Trophoblast cell (in vitro differentiated cells and primary cell): ENCODE data around the gene TM7SF3.

Source experiments
- DNase-seq, 2 donors: peaks; one replicate each; pipeline ENCODE4 v3.0.0-alpha.2; 2016
- H2AFZ ChIP-seq: 2 replicates; pipeline ENCODE4 v1.6.1; 2013; ENCODE audit warnings: low read length, moderate library complexity, mild to moderate bottlenecking; ENCODE audit not compliant: insufficient read depth, poor library complexity
- H2AK5ac ChIP-seq: 2 replicates; pipeline ENCODE4 v1.6.1; 2013; ENCODE audit warnings: mild to moderate bottlenecking, low read length
- H2BK120ac ChIP-seq: 2 replicates; pipeline ENCODE4 v1.6.1; 2013; ENCODE audit warnings: low read length, mild to moderate bottlenecking, moderate library complexity; ENCODE audit not compliant: insufficient read depth, poor library complexity
- H2BK12ac ChIP-seq: 2 replicates; pipeline ENCODE4 v1.6.1; 2013; ENCODE audit warnings: mild to moderate bottlenecking, low read length, moderate library complexity
- H2BK5ac ChIP-seq: 2 replicates; pipeline ENCODE4 v1.6.1; 2013; ENCODE audit warnings: low read length, low read depth, moderate library complexity, mild to moderate bottlenecking; ENCODE audit not compliant: poor library complexity
- H3K14ac ChIP-seq: 2 replicates; pipeline ENCODE4 v1.6.1; 2013; ENCODE audit warnings: mild to moderate bottlenecking, low read length
- H3K18ac ChIP-seq: 2 replicates; pipeline ENCODE4 v1.6.1; 2013; ENCODE audit warnings: mild to moderate bottlenecking, low read length
- H3K23ac ChIP-seq: 2 replicates; pipeline ENCODE4 v1.6.1; 2013; ENCODE audit warnings: low read length
- H3K27ac ChIP-seq: 2 replicates; pipeline ENCODE4 v1.5.1; 2013; ENCODE audit warnings: low read depth, mild to moderate bottlenecking, inconsistent platforms, low read length, moderate library complexity
- H3K27me3 ChIP-seq: 2 replicates; pipeline ENCODE4 v1.6.1; 2013; ENCODE audit warnings: inconsistent platforms, mild to moderate bottlenecking, low read length, moderate library complexity; ENCODE audit not compliant: insufficient read depth
- H3K36me3 ChIP-seq, 2 experiments: 1 replicate in 1 of 2; 2 replicates in 1 of 2; pipeline ENCODE4 v1.6.1; 2013; ENCODE audit warnings: low read length in 2 of 2, mild to moderate bottlenecking in 2 of 2, moderate library complexity in 1 of 2; ENCODE audit not compliant: insufficient read depth in 2 of 2, control insufficient read depth in 1 of 2
- H3K4ac ChIP-seq: 2 replicates; pipeline ENCODE4 v1.6.1; 2013; ENCODE audit warnings: low read depth, mild to moderate bottlenecking, low read length, moderate library complexity
- H3K4me1 ChIP-seq, 2 experiments: 1 replicate in 1 of 2; 2 replicates in 1 of 2; pipeline ENCODE4 v1.6.1; 2013; ENCODE audit warnings: low read length in 2 of 2, mild to moderate bottlenecking in 2 of 2, moderate library complexity in 1 of 2; ENCODE audit not compliant: insufficient read depth in 2 of 2, control insufficient read depth in 1 of 2
- H3K4me2 ChIP-seq: 2 replicates; pipeline ENCODE4 v1.6.1; 2013; ENCODE audit warnings: inconsistent platforms, mild to moderate bottlenecking, low read length, moderate library complexity
- H3K4me3 ChIP-seq: 2 replicates; pipeline ENCODE4 v1.5.1; 2013; ENCODE audit warnings: mild to moderate bottlenecking, low read depth, low read length, inconsistent platforms
- H3K79me1 ChIP-seq: one replicate; pipeline ENCODE4 v1.6.1; 2013; ENCODE audit warnings: low read length
- H3K79me2 ChIP-seq: 2 replicates; pipeline ENCODE4 v1.6.1; 2013; ENCODE audit warnings: low read length, mild to moderate bottlenecking; ENCODE audit not compliant: control insufficient read depth, insufficient read depth, poor library complexity
- H3K9ac ChIP-seq: 2 replicates; pipeline ENCODE4 v1.6.1; 2013; ENCODE audit warnings: mild to moderate bottlenecking, low read length
- H3K9me3 ChIP-seq: 2 replicates; pipeline ENCODE4 v1.6.1; 2013; ENCODE audit warnings: low read depth, mild to moderate bottlenecking, control low read depth, inconsistent platforms, low read length; ENCODE audit not compliant: insufficient read depth
- H4K12ac ChIP-seq: 2 replicates; pipeline ENCODE4 v1.6.1; 2013; ENCODE audit warnings: low read depth, mild to moderate bottlenecking, low read length, moderate library complexity
- H4K8ac ChIP-seq: 2 replicates; pipeline ENCODE4 v1.6.1; 2013; ENCODE audit warnings: low read depth, mild to moderate bottlenecking, low read length, moderate library complexity
- H4K91ac ChIP-seq: one replicate; pipeline ENCODE4 v1.6.1; 2013; ENCODE audit warnings: low read depth, mild to moderate bottlenecking, low read length, moderate library complexity
- WGBS: extraction: QIAGEN DNeasy Blood & Tissue Kit; methylation state at CpG from one replicate; pipeline ENCODE4 v1.1.7; 2013; ENCODE audit warnings: missing lambda C conversion rate; ENCODE audit not compliant: insufficient read length, insufficient coverage; ENCODE audit errors: extremely low coverage; 5-methylcytosine and 5-hydroxymethylcytosine counted together

TM7SF3 gene

GRCh38 chr12:26936559-26937442 lies 77.4 kb downstream of the TM7SF3 start:
- no peak overlapping the region for H4K91ac ChIP-seq
- no CpG with 5 or more reads among the region's 8 CpGs for WGBS

DNA sequence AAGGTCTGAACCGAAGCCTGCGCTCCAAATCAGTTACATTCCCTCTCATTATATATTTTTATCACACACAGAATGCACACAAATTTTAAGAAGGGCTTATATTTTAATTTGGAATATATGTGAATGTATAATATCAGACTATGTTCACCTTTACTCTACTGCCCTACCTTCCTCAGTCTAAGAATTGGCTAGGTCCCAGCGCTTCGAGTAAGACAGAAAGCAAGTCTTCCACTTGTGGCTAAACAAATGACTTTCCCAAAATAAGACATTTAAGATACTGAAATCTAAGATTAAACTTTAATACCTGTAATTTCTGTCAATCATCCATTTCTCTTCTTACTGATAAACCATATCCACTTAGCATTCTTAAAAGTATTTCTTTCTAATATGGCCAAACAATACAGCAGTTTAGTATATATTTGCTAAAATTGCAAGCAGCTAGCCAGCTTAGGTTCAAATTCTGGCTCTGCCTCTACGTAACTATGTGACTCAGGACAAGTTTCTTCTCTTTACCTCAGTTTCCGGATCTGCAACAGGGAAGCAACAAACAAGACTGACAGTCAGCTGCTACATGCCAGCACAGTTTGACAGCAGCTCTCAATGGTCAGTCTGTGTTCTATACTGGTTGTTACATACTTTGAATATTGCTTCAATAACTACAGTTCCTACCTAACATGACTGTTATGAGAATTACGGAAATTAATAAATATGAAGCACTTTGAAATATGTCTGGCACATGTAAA lies 78.4 kb downstream of the TM7SF3 start:
- H2AK5ac ChIP-seq = no peak overlapping the region
- H2BK12ac ChIP-seq = no peak overlapping the region
- no peaks in the 10 kb centered on the region for H3K9me3 ChIP-seq
- no peaks in the 10 kb centered on the region for H3K36me3 ChIP-seq
- no CpG with 5 or more reads among the region's 7 CpGs for WGBS
- peaks cover 5% of the 10 kb centered on the region for H3K79me1 ChIP-seq
- peaks cover 6% of the 10 kb centered on the region for H3K79me2 ChIP-seq
- no peak overlapping the region for H3K23ac ChIP-seq
- H3K4me2 ChIP-seq = no peak overlapping the region
- H4K8ac ChIP-seq = no peak overlapping the region
- DNase-seq = no peak
- no peak overlapping the region for H3K9ac ChIP-seq
- no peaks in the 10 kb centered on the region for H3K27me3 ChIP-seq
- H3K4me1 ChIP-seq = peaks cover 0 to 3% of the 10 kb centered on the region in 2 experiments
- no peak overlapping the region for H4K91ac ChIP-seq
- no peak overlapping the region for H4K12ac ChIP-seq
- H2AFZ ChIP-seq = no peak overlapping the region
- no peak overlapping the region for H2BK5ac ChIP-seq
- H2BK120ac ChIP-seq = no peak overlapping the region
- H3K27ac ChIP-seq = no peak overlapping the region
- no peak overlapping the region for H3K4ac ChIP-seq
- H3K14ac ChIP-seq = no peak overlapping the region
- no peak overlapping the region for H3K4me3 ChIP-seq
- no peak overlapping the region for H3K18ac ChIP-seq

More at GRCh38 chr12:26936559-26937442, 77.4 kb downstream of the TM7SF3 start:
- Histone ChIP-seq H3K27me3 (no peaks in the 10 kb centered on the region), H4K8ac (no peak overlapping the region), H3K9ac (peak overlapping the region; percentile 90), H3K9me3 (no peaks in the 10 kb centered on the region), H2BK120ac (no peak overlapping the region), H3K27ac (no peak overlapping the region), H3K4me3 (no peak overlapping the region), H2AK5ac (no peak overlapping the region), H3K18ac (no peak overlapping the region), H3K4me2 (peak overlapping the region; percentile 89), H4K12ac (no peak overlapping the region), H2AFZ (no peak overlapping the region), H2BK5ac (no peak overlapping the region), H3K79me1 (peaks cover 5% of the 10 kb centered on the region), H3K23ac (no peak overlapping the region), H3K4me1 (peaks cover 0 to 3% of the 10 kb centered on the region in 2 experiments), H2BK12ac (no peak overlapping the region), H3K79me2 (peaks cover 6% of the 10 kb centered on the region), H3K36me3 (no peaks in the 10 kb centered on the region), H3K14ac (no peak overlapping the region), H3K4ac (no peak overlapping the region)
- DNase-seq = no peak

DNA sequence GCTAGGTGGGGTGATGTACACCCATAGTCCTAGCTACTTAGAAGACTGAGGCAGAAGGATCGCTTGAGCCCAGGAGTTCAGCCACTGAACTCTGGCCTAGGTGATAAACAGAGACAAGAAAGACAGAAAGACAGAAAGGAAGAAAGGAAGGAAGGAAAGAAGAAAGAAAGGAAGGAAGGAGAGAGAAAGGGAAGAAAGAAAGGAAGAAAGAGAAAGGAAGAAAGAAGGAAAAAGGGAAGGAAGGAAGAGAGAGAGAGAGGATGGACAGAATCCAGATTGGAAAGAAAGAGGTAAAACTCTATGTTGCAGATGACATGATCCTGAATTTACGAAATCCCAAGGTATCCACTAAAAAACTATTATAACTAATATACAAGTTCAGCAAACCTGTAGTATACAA lies 84.6 kb downstream of the TM7SF3 start:
- Histone ChIP-seq H3K9ac (no peak overlapping the region), H2BK12ac (no peak overlapping the region), H3K4me3 (no peak overlapping the region), H3K14ac (no peak overlapping the region), H3K36me3 (peaks cover 2 to 10% of the 10 kb centered on the region in 2 experiments), H2AFZ (no peak overlapping the region), H4K12ac (no peak overlapping the region), H3K9me3 (no peaks in the 10 kb centered on the region), H3K27ac (no peak overlapping the region), H3K79me2 (no peaks in the 10 kb centered on the region), H3K4ac (no peak overlapping the region), H3K79me1 (no peaks in the 10 kb centered on the region), H3K18ac (no peak overlapping the region), H4K91ac (no peak overlapping the region), H2BK5ac (no peak overlapping the region), H3K23ac (no peak overlapping the region), H3K4me2 (no peak overlapping the region), H3K27me3 (no peaks in the 10 kb centered on the region), H3K4me1 (no peaks in the 10 kb centered on the region), H2BK120ac (no peak overlapping the region), H4K8ac (no peak overlapping the region), H2AK5ac (no peak overlapping the region)
- no CpG with 5 or more reads among the region's 2 CpGs for WGBS
- no peak for DNase-seq

DNA sequence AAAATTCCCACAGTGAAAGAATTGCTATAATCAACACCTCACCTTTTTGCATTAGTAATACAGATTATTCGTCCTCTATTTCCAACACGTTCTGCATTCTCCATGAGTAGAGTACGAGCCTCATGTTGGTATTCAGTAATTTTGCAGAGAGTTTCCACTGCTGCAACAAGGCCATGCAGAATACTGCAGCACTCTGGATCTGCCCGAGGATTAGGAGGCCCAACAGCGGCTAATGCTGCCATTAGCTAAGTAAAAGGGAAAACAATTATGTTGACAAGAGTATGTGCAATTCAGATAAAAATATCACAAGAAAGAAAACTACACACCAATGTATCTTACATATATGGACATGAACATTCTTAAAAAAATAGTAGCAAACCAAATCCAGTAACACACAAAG lies 85.5 kb downstream of the TM7SF3 start:
- no CpG with 5 or more reads among the region's 5 CpGs for WGBS
- Histone ChIP-seq H3K9ac (peak overlapping the region; percentile 84), H3K27me3 (no peaks in the 10 kb centered on the region)

More for the DNA sequence above, 85.5 kb downstream of the TM7SF3 start:
- Histone ChIP-seq H3K79me2 (no peaks in the 10 kb centered on the region), H2AK5ac (no peak overlapping the region), H3K4ac (no peak overlapping the region), H4K12ac (no peak overlapping the region), H3K18ac (no peak overlapping the region), H3K14ac (no peak overlapping the region), H3K4me1 (no peaks in the 10 kb centered on the region), H3K23ac (no peak overlapping the region), H3K4me3 (no peak overlapping the region), H3K36me3 (peaks cover 4 to 10% of the 10 kb centered on the region in 2 experiments), H4K8ac (no peak overlapping the region), H3K27ac (no peak overlapping the region), H2BK12ac (no peak overlapping the region), H3K79me1 (no peaks in the 10 kb centered on the region), H3K9me3 (no peaks in the 10 kb centered on the region), H2BK120ac (no peak overlapping the region), H3K4me2 (no peak overlapping the region), H2AFZ (no peak overlapping the region), H2BK5ac (no peak overlapping the region), H4K91ac (no peak overlapping the region)
- no peak for DNase-seq
